ENCODE results near the gene C5orf52. TPM values are rescaled to one million over a fixed set of nuclear protein-coding genes. Genes with fewer than 3 reads are reported as not detected.
"Not testable (repeated sequence)": the region's sequence is repeated elsewhere in the genome, so short reads cannot be mapped to it uniquely, and the experiment has no call there.

C5orf52 gene
- total RNA-seq, 1 donor, result not detected

- Histone ChIP-seq H3K27me3 (ENCODE audit: insufficient read depth, low read length) (no peaks in the 10 kb centered on the region), H3K9me3 (ENCODE audit: low read depth, low read length) (no peaks in the 10 kb centered on the region), H3K4me1 (ENCODE audit: insufficient read depth, low read length) (no peaks in the 10 kb centered on the region), H3K4me3 (ENCODE audit: insufficient read depth, low read length) (no peak overlapping the region), H3K79me2 (ENCODE audit: insufficient read depth, low read length) (no peaks in the 10 kb centered on the region), H3K36me3 (ENCODE audit: insufficient read depth, low read length) (no peaks in the 10 kb centered on the region), H2AFZ (ENCODE audit: low read length) (no peak overlapping the region), H3K27ac (ENCODE audit: low read depth, low read length) (no peak overlapping the region), H3K4me2 (ENCODE audit: insufficient read depth, low read length) (no peak overlapping the region), H4K20me1 (ENCODE audit: insufficient read depth, low read length) (no peaks in the 10 kb centered on the region)
- no peak for DNase-seq (ENCODE audit: insufficient read length, low spot score, missing footprints)
- no peak for TF ChIP-seq CTCF (IDR thresholded peaks at IDR 0.05; ENCODE audit: extremely low read depth, low read depth, low read length)
These were observed 15.8 kb downstream of the C5orf52 start for GRCh38 chr5:157687198-157687554.

GRCh38 chr5:157689942-157690689 is 18.8 kb downstream of the C5orf52 start:
- no peaks in the 10 kb centered on the region for H3K27me3 ChIP-seq (ENCODE audit: insufficient read depth, low read length)
- H3K4me3 ChIP-seq (ENCODE audit: insufficient read depth, low read length), result no peak overlapping the region
- H3K4me1 ChIP-seq (ENCODE audit: insufficient read depth, low read length), result no peaks in the 10 kb centered on the region

GRCh38 chr5:157690690-157691433 is 19.5 kb downstream of the C5orf52 start:
- H3K36me3 ChIP-seq (ENCODE audit: insufficient read depth, low read length), result no peaks in the 10 kb centered on the region
- H3K4me2 ChIP-seq (ENCODE audit: insufficient read depth, low read length), result no peak overlapping the region
- no peaks in the 10 kb centered on the region for H3K79me2 ChIP-seq (ENCODE audit: insufficient read depth, low read length)
- H3K27me3 ChIP-seq (ENCODE audit: insufficient read depth, low read length), result no peaks in the 10 kb centered on the region
- no peak overlapping the region for H3K27ac ChIP-seq (ENCODE audit: low read depth, low read length)
- H4K20me1 ChIP-seq (ENCODE audit: insufficient read depth, low read length), result no peaks in the 10 kb centered on the region
- no peak for TF ChIP-seq CTCF (IDR thresholded peaks at IDR 0.05; ENCODE audit: extremely low read depth, low read depth, low read length)
- no peaks in the 10 kb centered on the region for H3K9me3 ChIP-seq (ENCODE audit: low read depth, low read length)
- H3K4me1 ChIP-seq (ENCODE audit: insufficient read depth, low read length), result no peaks in the 10 kb centered on the region
- peak; percentile 34 for DNase-seq (ENCODE audit: insufficient read length, low spot score, missing footprints)
- H2AFZ ChIP-seq (ENCODE audit: low read length), result peak overlapping the region; percentile 35
- no peak overlapping the region for H3K4me3 ChIP-seq (ENCODE audit: insufficient read depth, low read length)

More at GRCh38 chr5:157689942-157690689, 18.8 kb downstream of the C5orf52 start:
- DNase-seq (ENCODE audit: insufficient read length, low spot score, missing footprints), result no peak
- Histone ChIP-seq H2AFZ (ENCODE audit: low read length) (peak overlapping the region; percentile 35), H3K27ac (ENCODE audit: low read depth, low read length) (no peak overlapping the region), H3K79me2 (ENCODE audit: insufficient read depth, low read length) (no peaks in the 10 kb centered on the region), H4K20me1 (ENCODE audit: insufficient read depth, low read length) (no peaks in the 10 kb centered on the region), H3K4me2 (ENCODE audit: insufficient read depth, low read length) (no peak overlapping the region), H3K36me3 (ENCODE audit: insufficient read depth, low read length) (no peaks in the 10 kb centered on the region), H3K9me3 (ENCODE audit: low read depth, low read length) (no peaks in the 10 kb centered on the region)
- no peak for TF ChIP-seq CTCF (IDR thresholded peaks at IDR 0.05; ENCODE audit: extremely low read depth, low read depth, low read length)

GRCh38 chr5:157693816-157694215 is 22.5 kb downstream of the C5orf52 start:
- H3K27me3 ChIP-seq (ENCODE audit: insufficient read depth, low read length); H3K4me1 ChIP-seq (ENCODE audit: insufficient read depth, low read length); H3K36me3 ChIP-seq (ENCODE audit: insufficient read depth, low read length); DNase-seq (ENCODE audit: insufficient read length, low spot score, missing footprints); H3K79me2 ChIP-seq (ENCODE audit: insufficient read depth, low read length); H4K20me1 ChIP-seq (ENCODE audit: insufficient read depth, low read length); H3K4me2 ChIP-seq (ENCODE audit: insufficient read depth, low read length); H3K9me3 ChIP-seq (ENCODE audit: low read depth, low read length); H3K4me3 ChIP-seq (ENCODE audit: insufficient read depth, low read length); H3K27ac ChIP-seq (ENCODE audit: low read depth, low read length); H2AFZ ChIP-seq (ENCODE audit: low read length): not testable (repeated sequence)

GRCh38 chr5:157696154-157696553 is 24.8 kb downstream of the C5orf52 start:
- not testable (repeated sequence) for H3K4me2 ChIP-seq (ENCODE audit: insufficient read depth, low read length); H3K4me1 ChIP-seq (ENCODE audit: insufficient read depth, low read length); H3K79me2 ChIP-seq (ENCODE audit: insufficient read depth, low read length); H3K4me3 ChIP-seq (ENCODE audit: insufficient read depth, low read length); H3K27me3 ChIP-seq (ENCODE audit: insufficient read depth, low read length); H4K20me1 ChIP-seq (ENCODE audit: insufficient read depth, low read length); H3K36me3 ChIP-seq (ENCODE audit: insufficient read depth, low read length); DNase-seq (ENCODE audit: insufficient read length, low spot score, missing footprints); H3K27ac ChIP-seq (ENCODE audit: low read depth, low read length); H3K9me3 ChIP-seq (ENCODE audit: low read depth, low read length); H2AFZ ChIP-seq (ENCODE audit: low read length)

GRCh38 chr5:157698674-157699073 is 27.3 kb downstream of the C5orf52 start:
- not testable (repeated sequence) for H3K27ac ChIP-seq (ENCODE audit: low read depth, low read length); H3K9me3 ChIP-seq (ENCODE audit: low read depth, low read length); DNase-seq (ENCODE audit: insufficient read length, low spot score, missing footprints)

More at GRCh38 chr5:157698674-157699073, 27.3 kb downstream of the C5orf52 start:
- H4K20me1 ChIP-seq (ENCODE audit: insufficient read depth, low read length); H3K4me2 ChIP-seq (ENCODE audit: insufficient read depth, low read length); H3K79me2 ChIP-seq (ENCODE audit: insufficient read depth, low read length); H3K27me3 ChIP-seq (ENCODE audit: insufficient read depth, low read length); H3K4me3 ChIP-seq (ENCODE audit: insufficient read depth, low read length); H3K36me3 ChIP-seq (ENCODE audit: insufficient read depth, low read length); H3K4me1 ChIP-seq (ENCODE audit: insufficient read depth, low read length); H2AFZ ChIP-seq (ENCODE audit: low read length): not testable (repeated sequence)

Measured in osteoblast (primary cell).